Measurements from ENCODE around the gene PTPMT1.

PTPMT1 gene

GRCh38 chr11:47589977-47590861 is 24.8 kb downstream of the PTPMT1 start:
- Histone ChIP-seq H3K36me3 (ENCODE audit: control insufficient read depth, insufficient read depth, low read length) (no peaks in the 10 kb centered on the region), H3K27me3 (ENCODE audit: control insufficient read depth, insufficient read depth, low read length) (peaks cover 51% of the 10 kb centered on the region), H3K4me1 (ENCODE audit: control insufficient read depth, insufficient read depth, low read length) (peaks cover 4% of the 10 kb centered on the region), H3K9ac (ENCODE audit: low read length) (no peak overlapping the region), H3K4me3 (ENCODE audit: low read length) (no peak overlapping the region), H3K9me3 (ENCODE audit: control insufficient read depth, low read length) (no peaks in the 10 kb centered on the region)

GRCh38 chr11:47591764-47592163 is 26.4 kb downstream of the PTPMT1 start:
- no peak overlapping the region for H3K9ac ChIP-seq (ENCODE audit: low read length)
- H3K9me3 ChIP-seq (ENCODE audit: control insufficient read depth, low read length): no peaks in the 10 kb centered on the region
- peaks cover 54% of the 10 kb centered on the region for H3K27me3 ChIP-seq (ENCODE audit: control insufficient read depth, insufficient read depth, low read length)
- no peaks in the 10 kb centered on the region for H3K36me3 ChIP-seq (ENCODE audit: control insufficient read depth, insufficient read depth, low read length)
- peaks cover 4% of the 10 kb centered on the region for H3K4me1 ChIP-seq (ENCODE audit: control insufficient read depth, insufficient read depth, low read length)
- H3K4me3 ChIP-seq (ENCODE audit: low read length): no peak overlapping the region

GRCh38 chr11:47592251-47592650 is 26.9 kb downstream of the PTPMT1 start:
- no peaks in the 10 kb centered on the region for H3K36me3 ChIP-seq (ENCODE audit: control insufficient read depth, insufficient read depth, low read length)
- peaks cover 54% of the 10 kb centered on the region for H3K27me3 ChIP-seq (ENCODE audit: control insufficient read depth, insufficient read depth, low read length)
- H3K4me3 ChIP-seq (ENCODE audit: low read length): no peak overlapping the region
- no peak overlapping the region for H3K9ac ChIP-seq (ENCODE audit: low read length)
- no peaks in the 10 kb centered on the region for H3K9me3 ChIP-seq (ENCODE audit: control insufficient read depth, low read length)
- H3K4me1 ChIP-seq (ENCODE audit: control insufficient read depth, insufficient read depth, low read length): peaks cover 4% of the 10 kb centered on the region

GRCh38 chr11:47592970-47593369 is 27.6 kb downstream of the PTPMT1 start:
- H3K9ac ChIP-seq (ENCODE audit: low read length): no peak overlapping the region
- H3K27me3 ChIP-seq (ENCODE audit: control insufficient read depth, insufficient read depth, low read length): peaks cover 54% of the 10 kb centered on the region
- no peaks in the 10 kb centered on the region for H3K9me3 ChIP-seq (ENCODE audit: control insufficient read depth, low read length)
- H3K36me3 ChIP-seq (ENCODE audit: control insufficient read depth, insufficient read depth, low read length): no peaks in the 10 kb centered on the region
- peaks cover 4% of the 10 kb centered on the region for H3K4me1 ChIP-seq (ENCODE audit: control insufficient read depth, insufficient read depth, low read length)
- no peak overlapping the region for H3K4me3 ChIP-seq (ENCODE audit: low read length)

- no peaks in the 10 kb centered on the region for H3K36me3 ChIP-seq (ENCODE audit: control insufficient read depth, insufficient read depth, low read length)
- no peak overlapping the region for H3K9ac ChIP-seq (ENCODE audit: low read length)
- H3K9me3 ChIP-seq (ENCODE audit: control insufficient read depth, low read length): no peaks in the 10 kb centered on the region
- peaks cover 4% of the 10 kb centered on the region for H3K4me1 ChIP-seq (ENCODE audit: control insufficient read depth, insufficient read depth, low read length)
- H3K27me3 ChIP-seq (ENCODE audit: control insufficient read depth, insufficient read depth, low read length): peaks cover 54% of the 10 kb centered on the region
- H3K4me3 ChIP-seq (ENCODE audit: low read length): no peak overlapping the region
Measured at GRCh38 chr11:47593492-47593933, 28.1 kb downstream of the PTPMT1 start.

GRCh38 chr11:47593934-47594855 is 28.8 kb downstream of the PTPMT1 start, which contains the start of gene C1QTNF4:
Gene C1QTNF4, minus strand, starts transcription at chr11:47594411. Its CDS starts 3,601 bp downstream, at chr11:47590810.
- no peaks in the 10 kb centered on the region for H3K9me3 ChIP-seq (ENCODE audit: control insufficient read depth, low read length)
- no peaks in the 10 kb centered on the region for H3K36me3 ChIP-seq (ENCODE audit: control insufficient read depth, insufficient read depth, low read length)
- H3K9ac ChIP-seq (ENCODE audit: low read length): no peak within 1 kb of the TSS
- H3K4me3 ChIP-seq (ENCODE audit: low read length): no peak within 1 kb of the TSS
- peaks cover 54% of the 10 kb centered on the region for H3K27me3 ChIP-seq (ENCODE audit: control insufficient read depth, insufficient read depth, low read length)
- H3K4me1 ChIP-seq (ENCODE audit: control insufficient read depth, insufficient read depth, low read length): peaks cover 4% of the 10 kb centered on the region

- Histone ChIP-seq H3K27me3 (ENCODE audit: control insufficient read depth, insufficient read depth, low read length) (peaks cover 45% of the 10 kb centered on the region), H3K36me3 (ENCODE audit: control insufficient read depth, insufficient read depth, low read length) (no peaks in the 10 kb centered on the region), H3K9ac (ENCODE audit: low read length) (no peak overlapping the region), H3K9me3 (ENCODE audit: control insufficient read depth, low read length) (no peaks in the 10 kb centered on the region), H3K4me1 (ENCODE audit: control insufficient read depth, insufficient read depth, low read length) (peaks cover 4% of the 10 kb centered on the region), H3K4me3 (ENCODE audit: low read length) (no peak overlapping the region)
Measured at GRCh38 chr11:47595029-47595428, 29.6 kb downstream of the PTPMT1 start.

GRCh38 chr11:47595967-47596366 is 30.6 kb downstream of the PTPMT1 start:
- Histone ChIP-seq H3K36me3 (ENCODE audit: control insufficient read depth, insufficient read depth, low read length) (no peaks in the 10 kb centered on the region), H3K4me1 (ENCODE audit: control insufficient read depth, insufficient read depth, low read length) (peaks cover 4% of the 10 kb centered on the region), H3K4me3 (ENCODE audit: low read length) (no peak overlapping the region), H3K9ac (ENCODE audit: low read length) (no peak overlapping the region), H3K27me3 (ENCODE audit: control insufficient read depth, insufficient read depth, low read length) (peaks cover 38% of the 10 kb centered on the region), H3K9me3 (ENCODE audit: control insufficient read depth, low read length) (no peaks in the 10 kb centered on the region)

- Histone ChIP-seq H3K27me3 (ENCODE audit: control insufficient read depth, insufficient read depth, low read length) (peaks cover 6% of the 10 kb centered on the region), H3K36me3 (ENCODE audit: control insufficient read depth, insufficient read depth, low read length) (no peaks in the 10 kb centered on the region), H3K9ac (ENCODE audit: low read length) (no peak overlapping the region), H3K4me3 (ENCODE audit: low read length) (no peak overlapping the region), H3K4me1 (ENCODE audit: control insufficient read depth, insufficient read depth, low read length) (no peaks in the 10 kb centered on the region), H3K9me3 (ENCODE audit: control insufficient read depth, low read length) (no peaks in the 10 kb centered on the region)
Measured at GRCh38 chr11:47599902-47600301, 34.5 kb downstream of the PTPMT1 start.

- Histone ChIP-seq H3K9me3 (ENCODE audit: control insufficient read depth, low read length) (no peaks in the 10 kb centered on the region), H3K4me3 (ENCODE audit: low read length) (no peak overlapping the region), H3K36me3 (ENCODE audit: control insufficient read depth, insufficient read depth, low read length) (no peaks in the 10 kb centered on the region), H3K27me3 (ENCODE audit: control insufficient read depth, insufficient read depth, low read length) (no peaks in the 10 kb centered on the region), H3K9ac (ENCODE audit: low read length) (no peak overlapping the region), H3K4me1 (ENCODE audit: control insufficient read depth, insufficient read depth, low read length) (no peaks in the 10 kb centered on the region)
Measured at GRCh38 chr11:47603295-47603694, 37.9 kb downstream of the PTPMT1 start.

- Histone ChIP-seq H3K9ac (ENCODE audit: low read length) (no peak overlapping the region), H3K36me3 (ENCODE audit: control insufficient read depth, insufficient read depth, low read length) (no peaks in the 10 kb centered on the region), H3K4me1 (ENCODE audit: control insufficient read depth, insufficient read depth, low read length) (no peaks in the 10 kb centered on the region), H3K9me3 (ENCODE audit: control insufficient read depth, low read length) (no peaks in the 10 kb centered on the region), H3K4me3 (ENCODE audit: low read length) (no peak overlapping the region), H3K27me3 (ENCODE audit: control insufficient read depth, insufficient read depth, low read length) (no peaks in the 10 kb centered on the region)
Measured at GRCh38 chr11:47605921-47606320, 40.5 kb downstream of the PTPMT1 start.

GRCh38 chr11:47606731-47607130 is 41.3 kb downstream of the PTPMT1 start:
- H3K27me3 ChIP-seq (ENCODE audit: control insufficient read depth, insufficient read depth, low read length): no peaks in the 10 kb centered on the region
- H3K4me3 ChIP-seq (ENCODE audit: low read length): no peak overlapping the region
- H3K9me3 ChIP-seq (ENCODE audit: control insufficient read depth, low read length): no peaks in the 10 kb centered on the region
- no peaks in the 10 kb centered on the region for H3K36me3 ChIP-seq (ENCODE audit: control insufficient read depth, insufficient read depth, low read length)
- H3K4me1 ChIP-seq (ENCODE audit: control insufficient read depth, insufficient read depth, low read length): no peaks in the 10 kb centered on the region
- H3K9ac ChIP-seq (ENCODE audit: low read length): no peak overlapping the region

All from mucosa of stomach (tissue), 1 donor.